GM19043 (cell line): ENCODE measurements around the gene ERBIN.
"Not testable (repeated sequence)": the region's sequence is repeated elsewhere in the genome, so short reads cannot be mapped to it uniquely, and the experiment has no call there.

Source experiments
- ATAC-seq: cut with Tn5 transposase; IDR thresholded peaks from one replicate; pipeline ENCODE4 v1.9.1; 2021; ENCODE audit warnings: low read depth; ENCODE audit not compliant: unreplicated experiment

ERBIN gene

DNA sequence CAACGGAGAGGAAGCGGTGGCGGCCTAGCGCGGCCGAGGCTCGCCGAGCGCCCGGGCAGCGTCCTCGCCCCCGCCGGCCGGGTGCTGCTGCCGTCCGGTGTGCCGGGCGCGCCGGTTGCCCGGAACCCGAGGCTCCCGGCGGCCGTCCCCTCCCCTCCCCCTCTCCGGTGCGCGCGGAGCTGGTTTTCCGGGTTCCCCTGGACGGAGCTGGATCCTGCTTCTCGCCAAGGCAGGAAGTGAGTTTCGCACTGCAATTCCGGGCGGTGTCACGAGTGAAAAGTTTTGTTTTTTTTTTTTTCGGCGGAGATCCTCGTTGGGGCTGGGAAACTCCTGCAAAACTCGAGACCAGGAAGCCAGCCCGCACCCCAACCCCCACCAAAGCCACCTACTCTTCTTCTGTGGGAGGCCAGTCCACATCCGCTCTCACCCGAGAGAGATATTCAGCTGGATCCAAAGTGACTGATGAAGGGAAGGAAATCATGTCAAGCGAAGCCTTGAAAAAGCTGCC lies at the start of gene ERBIN:
Gene ERBIN (plus strand): TSS at position 300 of the 508 bp plus-strand sequence. CDS start 66,144 bp downstream, outside the sequence.
- peak; percentile 12 for ATAC-seq

DNA sequence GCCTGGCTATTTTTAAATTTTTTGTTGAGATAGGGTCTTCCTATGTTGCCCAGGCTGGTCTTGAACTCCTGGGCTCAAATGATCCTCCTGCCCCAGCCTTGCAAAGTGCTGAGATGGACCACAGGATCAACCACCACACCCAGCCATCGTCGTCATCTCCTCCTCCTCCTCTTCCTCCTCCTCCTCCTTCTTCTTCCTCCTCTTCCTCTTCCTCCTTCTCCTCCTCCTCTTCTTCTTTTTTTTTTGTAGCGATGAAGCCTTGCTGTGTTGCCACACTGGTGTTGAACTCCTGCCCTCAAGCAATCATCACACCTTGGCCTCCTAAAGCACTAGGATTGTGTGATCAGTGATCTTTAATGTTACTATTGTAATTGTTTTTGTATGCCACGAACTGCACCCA lies 49.4 kb upstream of the ERBIN start:
- no peak for ATAC-seq

DNA sequence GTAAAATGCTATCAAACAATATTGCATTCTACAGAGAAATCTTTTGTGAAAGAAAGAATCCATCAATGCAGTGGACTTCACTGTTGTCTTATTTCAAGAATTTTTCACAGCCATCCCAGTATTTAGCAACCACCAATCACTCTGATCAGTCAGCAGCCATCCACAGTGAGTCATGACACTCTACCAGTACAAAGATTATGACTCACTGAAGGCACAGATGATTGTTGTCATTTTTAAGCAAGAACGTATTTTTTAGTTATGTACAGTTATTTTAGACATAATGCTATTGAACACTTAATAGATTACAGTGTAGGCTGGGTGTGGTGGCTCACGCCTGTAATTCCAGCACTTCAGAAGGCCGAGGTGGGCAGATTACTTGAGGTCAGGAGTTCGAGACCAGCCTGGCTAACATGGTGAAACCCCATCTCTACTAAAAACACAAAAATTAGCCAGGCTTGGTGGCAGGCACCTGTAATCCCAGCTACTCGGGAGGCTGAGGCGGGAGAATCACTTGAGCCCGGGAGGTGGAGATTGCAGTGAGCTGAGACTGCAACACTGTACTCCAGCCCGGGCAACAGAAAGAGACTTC lies 46.6 kb upstream of the ERBIN start:
- not testable (repeated sequence) for ATAC-seq

DNA sequence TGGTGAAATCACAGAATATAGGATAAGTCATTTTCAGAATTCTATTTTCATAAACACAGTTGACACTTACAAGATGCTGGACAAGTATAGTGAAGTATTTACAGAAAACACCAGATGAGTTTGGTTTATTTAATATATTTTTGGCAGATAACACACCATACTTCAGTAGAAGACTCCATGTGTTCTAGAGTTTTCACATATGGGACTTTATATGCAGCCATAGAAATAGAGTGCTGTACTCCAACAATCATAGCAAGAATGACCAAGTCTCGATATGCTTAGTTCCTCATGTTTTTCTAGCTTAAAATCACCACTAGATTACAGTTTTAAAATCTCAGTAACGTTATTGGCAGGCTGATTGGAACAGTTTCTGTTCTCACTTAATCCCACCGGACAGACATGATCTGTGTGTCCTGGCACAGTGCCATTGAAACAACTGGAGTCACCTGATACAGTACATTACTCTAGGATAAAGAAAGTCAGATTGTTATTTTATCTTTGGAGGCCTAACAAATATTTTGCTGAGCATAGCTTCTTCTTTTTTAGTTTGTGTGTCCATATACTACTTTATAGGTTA lies 45.8 kb upstream of the ERBIN start:
- no peak for ATAC-seq

- no peak for ATAC-seq
Measured at GRCh38 chr5:65882278-65882677, 44.1 kb upstream of the ERBIN start.

- ATAC-seq, result no peak
Measured at GRCh38 chr5:65883461-65883860, 42.9 kb upstream of the ERBIN start.

- ATAC-seq, result no peak
Measured at GRCh38 chr5:65886387-65886786, 40.0 kb upstream of the ERBIN start.

- ATAC-seq, result not testable (repeated sequence)
Measured at GRCh38 chr5:65892024-65892423, 34.4 kb upstream of the ERBIN start.

DNA sequence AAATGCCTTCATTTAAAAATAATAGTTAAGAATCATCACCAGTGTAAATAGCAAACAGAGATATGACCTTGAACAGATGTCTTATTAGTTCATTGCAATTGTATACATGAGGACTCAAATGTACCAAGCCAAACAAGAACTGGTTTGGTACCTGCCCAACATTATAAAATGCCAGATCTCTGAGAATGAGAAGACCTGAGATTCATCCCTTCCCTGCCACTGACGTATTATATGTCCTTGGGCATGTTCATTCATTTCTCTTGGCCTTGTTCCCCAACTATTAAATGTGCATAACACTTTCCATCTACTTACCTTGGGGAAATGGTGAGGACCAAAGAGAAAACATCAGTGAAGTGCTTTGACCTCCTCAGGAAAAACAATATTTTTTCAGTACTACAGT lies 33.6 kb upstream of the ERBIN start:
- ATAC-seq, result no peak

- no peak for ATAC-seq
Measured at GRCh38 chr5:65893749-65894430, 32.5 kb upstream of the ERBIN start.

GRCh38 chr5:65895891-65896290 lies 30.5 kb upstream of the ERBIN start:
- no peak for ATAC-seq

DNA sequence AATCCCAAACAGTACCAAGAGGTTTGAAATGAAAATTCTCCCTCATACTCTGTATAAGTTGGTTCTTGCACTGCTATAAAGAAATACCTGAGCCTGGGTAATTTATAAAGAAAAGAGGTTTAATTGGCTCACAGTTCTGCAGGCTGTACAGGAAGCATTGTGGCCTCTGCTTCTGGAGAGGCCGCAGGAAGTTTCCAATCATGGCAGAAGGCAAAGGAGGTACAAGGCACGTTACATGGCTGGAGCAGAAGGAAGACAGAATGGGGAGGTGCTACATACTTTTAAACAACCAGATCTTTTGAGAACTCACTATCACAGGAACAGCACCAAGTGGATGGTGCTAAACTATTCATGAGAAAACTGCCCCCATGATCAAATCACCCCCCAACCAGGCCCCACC lies 25.6 kb upstream of the ERBIN start:
- ATAC-seq, result no peak

GRCh38 chr5:65902104-65902503 lies 24.3 kb upstream of the ERBIN start:
- ATAC-seq, result no peak

- ATAC-seq, result no peak
Measured at GRCh38 chr5:65903581-65903980, 22.8 kb upstream of the ERBIN start.

GRCh38 chr5:65906256-65906655 lies 20.1 kb upstream of the ERBIN start:
- no peak for ATAC-seq

DNA sequence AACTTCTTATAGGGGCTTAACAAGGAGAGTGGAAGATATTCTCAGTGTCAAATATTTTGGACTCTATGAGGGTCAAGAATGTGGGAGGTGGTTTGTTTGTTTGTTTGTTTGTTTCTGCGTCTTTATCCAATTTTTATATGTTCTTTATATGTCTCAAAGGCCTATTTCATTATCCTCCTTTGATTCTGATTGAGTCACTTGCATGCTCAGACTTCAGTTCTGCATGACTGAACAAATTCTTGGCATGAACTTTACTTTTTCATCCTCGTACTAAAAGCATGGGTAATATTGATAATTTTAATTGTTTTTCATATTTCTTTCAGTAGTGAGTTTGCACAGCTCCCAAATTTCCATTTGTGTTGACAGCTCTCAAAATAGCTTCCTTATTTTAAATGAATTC lies 19.2 kb upstream of the ERBIN start:
- no peak for ATAC-seq

GRCh38 chr5:65910711-65911110 lies 15.7 kb upstream of the ERBIN start:
- no peak for ATAC-seq

DNA sequence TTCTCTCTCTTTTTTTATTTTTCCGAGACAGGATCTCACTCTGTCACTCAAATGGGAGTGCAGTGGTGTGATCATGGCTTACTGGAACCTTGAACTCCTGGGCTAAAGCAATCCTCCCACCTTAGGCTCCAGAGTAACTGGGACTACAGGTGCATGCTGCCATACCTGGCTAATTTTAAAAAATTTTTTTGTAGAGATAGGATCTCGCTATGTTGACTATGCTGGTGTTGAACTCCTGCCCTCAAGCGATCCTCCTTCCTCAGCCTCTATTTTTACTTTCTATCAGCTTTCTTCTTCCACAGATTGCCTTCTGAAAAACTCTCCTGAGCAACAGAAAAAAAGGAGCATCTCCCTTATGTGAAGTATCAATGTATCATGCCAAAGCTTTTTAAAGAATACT lies 14.1 kb upstream of the ERBIN start:
- no peak for ATAC-seq

DNA sequence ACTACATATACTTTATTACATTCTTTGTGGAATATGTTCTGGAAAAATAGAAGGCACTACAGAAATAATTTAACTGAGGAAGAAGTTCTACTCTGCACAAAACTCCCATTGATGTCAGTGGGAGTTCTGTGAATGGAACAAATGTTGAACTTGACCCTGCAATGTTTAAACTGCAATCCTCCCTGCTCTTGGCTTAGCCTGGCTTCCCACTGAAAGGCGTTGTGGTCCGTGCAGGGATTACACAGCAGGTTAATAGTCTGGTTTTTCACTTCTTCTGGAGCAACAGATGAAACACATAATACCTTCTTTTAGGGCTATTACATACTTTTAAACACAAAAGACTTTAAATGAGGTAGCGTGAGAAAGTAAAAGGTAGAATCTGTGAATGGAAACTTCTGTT lies 12.9 kb upstream of the ERBIN start:
- no peak for ATAC-seq

- ATAC-seq, result no peak
Measured at GRCh38 chr5:65914641-65915196, 11.7 kb upstream of the ERBIN start.

DNA sequence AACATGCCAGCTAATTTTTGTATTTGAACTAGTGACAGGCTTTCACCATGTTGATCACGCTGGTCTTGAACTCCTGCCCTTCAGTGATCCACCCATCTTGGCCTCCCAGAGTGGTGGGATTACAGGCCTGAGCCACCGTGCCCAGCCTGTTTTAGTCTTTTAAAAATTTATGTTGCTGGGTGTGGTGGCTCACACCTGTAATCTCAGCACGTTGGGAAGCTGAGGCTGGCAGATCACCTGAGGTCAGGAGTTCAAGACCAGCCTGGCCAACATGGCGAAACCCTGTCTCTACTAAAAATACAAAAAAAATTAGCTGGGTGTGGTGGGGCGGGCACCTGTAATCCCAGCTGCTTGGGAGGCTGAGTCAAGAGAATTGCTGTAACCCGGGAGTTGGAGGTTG lies 10.7 kb upstream of the ERBIN start:
- ATAC-seq, result not testable (repeated sequence)

DNA sequence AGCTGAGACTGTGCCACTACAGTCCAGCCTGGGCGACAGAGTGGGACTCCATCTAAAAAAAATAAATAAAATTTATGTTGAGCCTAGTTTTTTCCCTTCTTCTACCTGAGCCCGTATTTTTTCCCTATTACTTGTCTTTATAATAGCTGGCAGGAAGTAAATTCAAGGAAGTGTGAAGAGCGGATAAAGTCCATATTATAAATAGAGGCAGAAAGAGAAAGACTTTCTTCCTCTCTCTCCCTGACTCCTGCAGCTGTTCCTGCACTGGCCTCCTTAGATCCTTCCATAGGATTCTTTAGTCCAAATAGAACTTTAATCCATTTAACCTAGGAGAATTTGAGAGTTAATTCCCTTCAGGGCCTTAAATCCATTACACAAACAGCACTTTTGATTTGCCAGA lies 10.3 kb upstream of the ERBIN start:
- ATAC-seq, result no peak
